GM12878 (cell line): Measurements from ENCODE around the gene SIPA1.

Experiments
- CTCF ChIP-seq, 3 experiments: IDR thresholded peaks in 2 of 3; conservative IDR thresholded peaks in 1 of 3; 2 replicates each; pipeline ENCODE4 v1.5.1; 2011; ENCODE audit warnings: low read depth in 3 of 3, low read length in 3 of 3, mild to moderate bottlenecking in 3 of 3, control low read depth in 2 of 3, moderate library complexity in 2 of 3, inconsistent platforms in 1 of 3, mixed read lengths in 1 of 3; ENCODE audit not compliant: control insufficient read depth in 2 of 3, insufficient read depth in 1 of 3; ENCODE audit errors: extremely low read depth in 1 of 3
- MEF2A ChIP-seq: IDR thresholded peaks from 2 replicates; pipeline ENCODE4 v1.6.1; 2011; ENCODE audit warnings: low read depth, mild to moderate bottlenecking, low read length, moderate library complexity; ENCODE audit not compliant: insufficient read depth
- MXI1 ChIP-seq: fragments of 150-350 bp; IDR thresholded peaks from 2 replicates; pipeline ENCODE4 v1.6.1; 2011; ENCODE audit warnings: low read depth, mild to moderate bottlenecking, inconsistent platforms, low read length, improper control_type of control experiment
- POLR2A ChIP-seq: IDR thresholded peaks from 2 replicates; pipeline ENCODE4 v1.6.1; 2011; ENCODE audit warnings: low read depth, mild to moderate bottlenecking, low read length
- RCOR1 ChIP-seq: conservative IDR thresholded peaks from 2 replicates; pipeline ENCODE4 v1.6.1; 2012; ENCODE audit warnings: low read depth, low read length, improper control_type of control experiment
- TCF12 ChIP-seq: IDR thresholded peaks from 2 replicates; pipeline ENCODE4 v1.6.1; 2011; ENCODE audit warnings: low read depth, mild to moderate bottlenecking, low read length
- TF ChIP-seq, protein P1 (sequence below): IDR thresholded peaks from 2 replicates; pipeline ENCODE4 v1.6.1; 2011; ENCODE audit warnings: low read depth, mild to moderate bottlenecking, low read length, moderate library complexity, borderline replicate concordance; ENCODE audit errors: extremely low read depth

DNA sequence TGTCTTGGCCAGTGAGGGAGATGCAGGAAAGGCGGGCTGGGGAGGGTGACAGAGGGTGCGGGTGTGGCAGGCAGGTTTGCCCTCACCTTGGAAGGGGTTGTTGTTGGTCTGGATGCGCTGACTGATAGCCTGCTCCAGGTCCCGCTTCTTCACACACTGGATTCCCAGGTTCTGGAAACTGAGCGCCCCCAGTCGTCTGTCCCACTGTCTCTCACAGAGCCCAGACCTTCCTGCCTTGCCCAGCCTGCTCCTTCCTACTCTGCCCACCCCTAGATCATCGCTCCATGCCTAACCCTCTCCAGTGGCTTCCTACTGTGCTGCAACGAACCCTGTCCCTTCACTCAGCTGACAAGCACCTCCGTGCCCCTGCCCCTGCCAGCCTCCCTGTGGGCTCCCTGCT lies 22.1 kb downstream of the SIPA1 start:
- TF ChIP-seq MXI1 (no peak), MEF2A (no peak), TCF12 (no peak), POLR2A (no peak), RCOR1 (no peak), CTCF (IDR thresholded peaks at IDR 0.05 in 2 of 3, conservative IDR thresholded peaks at IDR 0.05 in 1 of 3; ENCODE audit: control insufficient read depth in 2 of 3, extremely low read depth in 1 of 3, insufficient read depth in 1 of 3, low read depth in 3 of 3, low read length in 3 of 3) (no peak)
- TF ChIP-seq, protein P1, sequence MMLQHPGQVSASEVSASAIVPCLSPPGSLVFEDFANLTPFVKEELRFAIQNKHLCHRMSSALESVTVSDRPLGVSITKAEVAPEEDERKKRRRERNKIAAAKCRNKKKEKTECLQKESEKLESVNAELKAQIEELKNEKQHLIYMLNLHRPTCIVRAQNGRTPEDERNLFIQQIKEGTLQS = no peak
